Neural progenitor cell (in vitro differentiated cells): ENCODE data around the gene ALPL. TPM values are rescaled to one million over a fixed set of nuclear protein-coding genes. Genes with fewer than 3 reads are reported as not detected.

Source experiments
- DNase-seq: peaks from one replicate; pipeline ENCODE4 v3.0.0-alpha.2; 2016; ENCODE audit warnings: low spot score
- H2AFZ ChIP-seq: fragments of 200-600 bp; sonication (generic); replicated peaks from 2 replicates; pipeline ENCODE4 v1.6.1; 2016; ENCODE audit warnings: antibody characterized with exemption
- H3F3A ChIP-seq: fragments of 200-600 bp; sonication (generic); 2 replicates; pipeline ENCODE4 v1.6.1; 2016; ENCODE audit warnings: antibody characterized with exemption, low read depth
- H3K27ac ChIP-seq: fragments of 200-600 bp; sonication (generic); 2 replicates; pipeline ENCODE4 v1.5.1; 2016; ENCODE audit warnings: mild to moderate bottlenecking
- H3K27me3 ChIP-seq: fragments of 200-600 bp; sonication (generic); 2 replicates; pipeline ENCODE4 v1.6.1; 2016; ENCODE audit warnings: mild to moderate bottlenecking, moderate library complexity
- H3K36me3 ChIP-seq: fragments of 200-600 bp; sonication (generic); 2 replicates; pipeline ENCODE4 v1.5.1; 2016
- H3K4me1 ChIP-seq: fragments of 200-600 bp; sonication (generic); 2 replicates; pipeline ENCODE4 v1.6.1; 2016; ENCODE audit warnings: mixed run types
- H3K4me2 ChIP-seq: fragments of 200-600 bp; sonication (generic); 2 replicates; pipeline ENCODE4 v1.6.1; 2016
- H3K4me3 ChIP-seq: fragments of 200-600 bp; sonication (generic); 2 replicates; pipeline ENCODE4 v1.5.1; 2016
- H3K79me2 ChIP-seq: fragments of 200-600 bp; sonication (generic); 2 replicates; pipeline ENCODE4 v1.6.1; 2016; ENCODE audit warnings: low read depth
- H3K9ac ChIP-seq: fragments of 200-600 bp; sonication (generic); 2 replicates; pipeline ENCODE4 v1.6.1; 2016
- H3K9me3 ChIP-seq: fragments of 200-600 bp; sonication (generic); 2 replicates; pipeline ENCODE4 v1.5.1; 2016; ENCODE audit warnings: low read depth
- H4K20me1 ChIP-seq: fragments of 200-600 bp; sonication (generic); 2 replicates; pipeline ENCODE4 v1.6.1; 2016; ENCODE audit warnings: low read depth
- H3K27ac Mint-ChIP-seq: 3 replicates; pipeline ENCODE4 v1.8.0; 2021; ENCODE audit warnings: mixed read lengths
- H3K27me3 Mint-ChIP-seq: 2 replicates; pipeline ENCODE4 v1.8.0; 2022; ENCODE audit warnings: low read depth, mild to moderate bottlenecking, inconsistent platforms, moderate library complexity, mixed read lengths; ENCODE audit not compliant: insufficient read depth
- H3K36me3 Mint-ChIP-seq: 3 replicates; pipeline ENCODE4 v1.8.0; 2021; ENCODE audit warnings: mixed read lengths
- H3K4me1 Mint-ChIP-seq: 3 replicates; pipeline ENCODE4 v1.8.0; 2021; ENCODE audit warnings: mixed read lengths
- H3K4me3 Mint-ChIP-seq: 3 replicates; pipeline ENCODE4 v1.8.0; 2021; ENCODE audit warnings: mild to moderate bottlenecking, moderate library complexity, mixed read lengths
- H3K9me3 Mint-ChIP-seq: 3 replicates; pipeline ENCODE4 v1.8.0; 2020; ENCODE audit warnings: mixed read lengths
- EZH2 ChIP-seq: fragments of 200-600 bp; sonication (generic); IDR thresholded peaks from 2 replicates; pipeline ENCODE4 v1.6.1; 2017; ENCODE audit warnings: antibody characterized with exemption, mild to moderate bottlenecking, moderate library complexity
- EZH2phosphoT487 ChIP-seq: fragments of 200-600 bp; sonication (generic); IDR thresholded peaks from 2 replicates; pipeline ENCODE4 v1.6.1; 2017; ENCODE audit warnings: antibody characterized with exemption
- total RNA-seq: library from RNA; depleted of rRNA; stranded (reverse); fragments of >200 nt; gene quantifications from 2 replicates; pipeline ENCODE4 v1.2.3, GENCODE V29; 2015; ENCODE audit warnings: low replicate concordance
- TF ChIP-seq, protein P1 (sequence below): fragments of 200-600 bp; sonication (generic); IDR thresholded peaks from 2 replicates; pipeline ENCODE4 v1.5.1; 2017; ENCODE audit warnings: antibody characterized with exemption, mild to moderate bottlenecking

Gene ALPL
- total RNA-seq, 1 donor from 2014 or later: 51.3 TPM

DNA sequence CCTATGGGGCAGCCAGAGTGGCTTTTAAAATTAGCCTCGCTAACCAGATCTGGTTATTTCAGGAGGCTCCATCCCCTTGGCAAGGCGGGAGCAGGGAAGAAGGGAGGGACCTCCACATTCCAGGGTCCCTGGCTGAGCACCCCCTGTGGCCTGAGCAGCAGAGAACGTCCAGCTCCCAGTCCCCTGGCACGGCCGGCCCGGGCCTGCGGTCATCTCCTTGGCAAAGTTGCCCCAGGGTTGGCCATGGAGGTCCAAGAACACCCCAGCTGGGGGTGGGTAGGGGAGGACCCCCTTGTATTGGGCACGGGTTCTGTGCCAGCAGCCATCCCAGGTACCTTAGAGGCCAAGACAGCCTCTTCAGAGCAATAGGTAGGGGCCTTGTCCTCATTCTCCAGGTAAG lies 84.0 kb downstream of the ALPL start:
- Histone ChIP-seq H3K4me3 (no peak overlapping the region), H3K4me2 (no peak overlapping the region), H3K27ac (no peak overlapping the region), H3F3A (no peaks in the 10 kb centered on the region), H3K36me3 (no peaks in the 10 kb centered on the region), H3K9me3 (no peaks in the 10 kb centered on the region), H4K20me1 (peaks cover 12% of the 10 kb centered on the region), H3K9ac (no peak overlapping the region), H3K27me3 (peaks cover 10% of the 10 kb centered on the region), H2AFZ (no peak overlapping the region), H3K4me1 (peaks cover 22% of the 10 kb centered on the region), H3K79me2 (no peaks in the 10 kb centered on the region)
- Mint-ChIP-seq H3K4me3 (no peak overlapping the region), H3K9me3 (no peaks in the 10 kb centered on the region), H3K36me3 (no peaks in the 10 kb centered on the region), H3K27me3 (peaks cover 12% of the 10 kb centered on the region), H3K27ac (no peak overlapping the region), H3K4me1 (peaks cover 21% of the 10 kb centered on the region)
- TF ChIP-seq, protein P1, sequence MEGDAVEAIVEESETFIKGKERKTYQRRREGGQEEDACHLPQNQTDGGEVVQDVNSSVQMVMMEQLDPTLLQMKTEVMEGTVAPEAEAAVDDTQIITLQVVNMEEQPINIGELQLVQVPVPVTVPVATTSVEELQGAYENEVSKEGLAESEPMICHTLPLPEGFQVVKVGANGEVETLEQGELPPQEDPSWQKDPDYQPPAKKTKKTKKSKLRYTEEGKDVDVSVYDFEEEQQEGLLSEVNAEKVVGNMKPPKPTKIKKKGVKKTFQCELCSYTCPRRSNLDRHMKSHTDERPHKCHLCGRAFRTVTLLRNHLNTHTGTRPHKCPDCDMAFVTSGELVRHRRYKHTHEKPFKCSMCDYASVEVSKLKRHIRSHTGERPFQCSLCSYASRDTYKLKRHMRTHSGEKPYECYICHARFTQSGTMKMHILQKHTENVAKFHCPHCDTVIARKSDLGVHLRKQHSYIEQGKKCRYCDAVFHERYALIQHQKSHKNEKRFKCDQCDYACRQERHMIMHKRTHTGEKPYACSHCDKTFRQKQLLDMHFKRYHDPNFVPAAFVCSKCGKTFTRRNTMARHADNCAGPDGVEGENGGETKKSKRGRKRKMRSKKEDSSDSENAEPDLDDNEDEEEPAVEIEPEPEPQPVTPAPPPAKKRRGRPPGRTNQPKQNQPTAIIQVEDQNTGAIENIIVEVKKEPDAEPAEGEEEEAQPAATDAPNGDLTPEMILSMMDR: no peak
- TF ChIP-seq EZH2 (no peak), EZH2phosphoT487 (no peak)
- no peak for DNase-seq

DNA sequence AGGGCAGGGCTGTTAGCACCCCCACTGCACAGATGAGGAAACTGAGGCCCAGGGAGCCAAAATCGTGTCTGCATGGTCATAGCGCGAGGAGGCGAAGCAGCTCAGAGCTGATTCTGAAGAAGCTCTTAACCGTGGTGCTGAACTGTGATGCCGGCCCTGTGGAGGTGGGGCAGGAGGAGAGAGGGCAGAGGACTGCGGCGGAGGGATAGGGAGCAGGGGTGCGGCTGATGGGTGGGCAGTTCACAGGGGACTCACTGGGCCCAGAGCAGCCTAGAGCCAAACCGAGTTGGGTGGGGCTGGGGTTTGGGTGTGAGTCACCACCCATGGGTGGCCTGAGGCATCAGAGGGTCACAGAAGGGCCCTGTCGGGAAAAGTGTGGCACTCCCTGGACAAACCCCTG lies 85.3 kb downstream of the ALPL start:
- Histone ChIP-seq H3K9me3 (no peaks in the 10 kb centered on the region), H2AFZ (no peak overlapping the region), H3K4me1 (peaks cover 22% of the 10 kb centered on the region), H3K4me2 (no peak overlapping the region), H3K4me3 (no peak overlapping the region), H3K27me3 (peaks cover 1% of the 10 kb centered on the region), H3K36me3 (no peaks in the 10 kb centered on the region), H4K20me1 (peaks cover 12% of the 10 kb centered on the region), H3K27ac (no peak overlapping the region), H3K9ac (no peak overlapping the region), H3F3A (no peaks in the 10 kb centered on the region), H3K79me2 (no peaks in the 10 kb centered on the region)
- H3K4me1 Mint-ChIP-seq: peaks cover 15% of the 10 kb centered on the region
- no peaks in the 10 kb centered on the region for H3K36me3 Mint-ChIP-seq
- TF ChIP-seq EZH2phosphoT487 (no peak), EZH2 (no peak)
- TF ChIP-seq, protein P1: no peak
- DNase-seq: no peak
- H3K4me3 Mint-ChIP-seq: no peak overlapping the region
- no peak overlapping the region for H3K27ac Mint-ChIP-seq
- peaks cover 6% of the 10 kb centered on the region for H3K27me3 Mint-ChIP-seq
- H3K9me3 Mint-ChIP-seq: no peaks in the 10 kb centered on the region

DNA sequence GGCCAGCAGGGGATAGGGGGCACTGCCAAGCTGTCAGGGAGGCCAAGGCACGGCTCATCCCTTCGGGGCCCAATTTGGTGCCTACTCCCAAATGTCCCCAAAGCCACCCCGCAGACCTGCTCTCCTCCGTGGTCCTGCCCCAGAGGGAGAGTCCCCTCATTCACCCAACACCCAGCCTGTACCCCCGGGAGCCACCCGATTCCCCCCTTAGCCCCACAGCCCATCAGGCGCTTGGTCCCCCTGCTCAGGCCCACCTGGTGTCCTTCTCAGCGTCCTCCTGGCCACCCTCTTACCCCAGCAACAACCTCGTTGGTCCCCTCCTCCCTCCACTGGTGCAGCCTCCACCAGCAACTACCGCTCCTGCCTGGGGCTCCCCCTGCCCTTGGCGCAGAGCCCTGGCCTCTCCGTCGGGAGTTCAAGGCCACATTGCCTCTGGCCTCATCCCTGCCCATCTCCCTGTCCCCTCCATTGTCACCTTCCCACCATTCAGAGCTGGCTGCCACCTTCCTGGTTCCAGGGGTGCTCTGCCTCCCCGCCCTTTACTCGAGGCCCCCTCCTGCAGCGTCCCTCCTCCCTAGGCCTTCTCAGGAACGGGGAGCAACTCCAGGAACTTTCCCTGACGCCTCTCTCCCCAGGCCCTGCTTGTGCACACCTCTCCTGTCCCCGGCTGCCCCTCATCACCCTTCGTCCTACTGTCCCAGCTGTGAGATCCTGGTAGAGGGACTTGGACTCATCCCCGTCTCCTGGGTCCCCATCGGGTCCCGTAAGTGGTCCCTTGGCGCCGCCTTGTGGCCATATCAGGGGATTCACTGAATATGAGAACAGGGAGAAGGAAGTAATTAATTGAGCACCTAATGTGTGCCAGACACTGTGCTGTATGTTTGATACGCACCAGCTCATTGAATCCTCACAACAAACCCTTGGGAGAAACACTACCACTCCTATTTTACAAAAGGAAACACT lies 86.0 kb downstream of the ALPL start:
- Mint-ChIP-seq H3K27ac (no peak overlapping the region), H3K27me3 (peaks cover 6% of the 10 kb centered on the region), H3K9me3 (no peaks in the 10 kb centered on the region), H3K4me1 (peaks cover 21% of the 10 kb centered on the region), H3K4me3 (no peak overlapping the region), H3K36me3 (no peaks in the 10 kb centered on the region)
- peaks cover 22% of the 10 kb centered on the region for H3K4me1 ChIP-seq
- H3K4me3 ChIP-seq: no peak overlapping the region
- no peak overlapping the region for H3K27ac ChIP-seq
- peaks cover 12% of the 10 kb centered on the region for H4K20me1 ChIP-seq
- no peaks in the 10 kb centered on the region for H3K9me3 ChIP-seq
- H3K36me3 ChIP-seq: no peaks in the 10 kb centered on the region
- no peak overlapping the region for H3K4me2 ChIP-seq
- no peak for TF ChIP-seq EZH2
- TF ChIP-seq, protein P1: peak; percentile 77
- no peak for TF ChIP-seq EZH2phosphoT487
- H3K27me3 ChIP-seq: no peaks in the 10 kb centered on the region
- no peaks in the 10 kb centered on the region for H3K79me2 ChIP-seq
- H2AFZ ChIP-seq: no peak overlapping the region
- H3F3A ChIP-seq: no peaks in the 10 kb centered on the region
- DNase-seq: peak; percentile 80
- no peak overlapping the region for H3K9ac ChIP-seq
